Measurements from ENCODE around the gene ATP23.

ATP23 gene

GRCh38 chr12:57998251-57998650 lies 56.9 kb downstream of the ATP23 start:
- no peaks in the 10 kb centered on the region for H3K27me3 ChIP-seq (ENCODE audit: control insufficient read depth, insufficient read depth, low read length)
- no peaks in the 10 kb centered on the region for H3K79me2 ChIP-seq
- TF ChIP-seq CTCF (IDR thresholded peaks at IDR 0.05) = no peak
- no peak overlapping the region for H3K9ac ChIP-seq
- H3K4me3 ChIP-seq (ENCODE audit: low read depth, low read length) = no peak overlapping the region
- no peak overlapping the region for H2AFZ ChIP-seq
- H3K36me3 ChIP-seq (ENCODE audit: control insufficient read depth, insufficient read depth, low read length) = no peaks in the 10 kb centered on the region
- H3K27ac ChIP-seq = no peak overlapping the region
- no peak overlapping the region for H3K4me2 ChIP-seq (ENCODE audit: low read length)
- H3K4me1 ChIP-seq = no peaks in the 10 kb centered on the region
- peaks cover 3% of the 10 kb centered on the region for H3K9me3 ChIP-seq (ENCODE audit: control insufficient read depth, low read length)

- Histone ChIP-seq H2AFZ (no peak overlapping the region), H3K27ac (no peak overlapping the region), H3K9ac (no peak overlapping the region), H3K79me2 (no peaks in the 10 kb centered on the region), H3K9me3 (ENCODE audit: control insufficient read depth, low read length) (peaks cover 3% of the 10 kb centered on the region), H3K4me3 (ENCODE audit: low read depth, low read length) (no peak overlapping the region), H3K27me3 (ENCODE audit: control insufficient read depth, insufficient read depth, low read length) (no peaks in the 10 kb centered on the region), H3K4me2 (ENCODE audit: low read length) (no peak overlapping the region), H3K4me1 (no peaks in the 10 kb centered on the region), H3K36me3 (ENCODE audit: control insufficient read depth, insufficient read depth, low read length) (no peaks in the 10 kb centered on the region)
- TF ChIP-seq CTCF (IDR thresholded peaks at IDR 0.05) = no peak
These were observed 59.1 kb downstream of the ATP23 start for GRCh38 chr12:58000499-58000898.

- no peaks in the 10 kb centered on the region for H3K27me3 ChIP-seq (ENCODE audit: control insufficient read depth, insufficient read depth, low read length)
- no peaks in the 10 kb centered on the region for H3K79me2 ChIP-seq
- H3K27ac ChIP-seq = no peak overlapping the region
- H3K4me2 ChIP-seq (ENCODE audit: low read length) = no peak overlapping the region
- H2AFZ ChIP-seq = no peak overlapping the region
- no peak for TF ChIP-seq CTCF (IDR thresholded peaks at IDR 0.05)
- no peaks in the 10 kb centered on the region for H3K36me3 ChIP-seq (ENCODE audit: control insufficient read depth, insufficient read depth, low read length)
- no peaks in the 10 kb centered on the region for H3K4me1 ChIP-seq
- H3K4me3 ChIP-seq (ENCODE audit: low read depth, low read length) = no peak overlapping the region
- H3K9me3 ChIP-seq (ENCODE audit: control insufficient read depth, low read length) = no peaks in the 10 kb centered on the region
- H3K9ac ChIP-seq = no peak overlapping the region
These were observed 66.5 kb downstream of the ATP23 start for GRCh38 chr12:58007875-58008274.

- Histone ChIP-seq H3K9me3 (ENCODE audit: control insufficient read depth, low read length) (no peaks in the 10 kb centered on the region), H3K27ac (no peak overlapping the region), H3K79me2 (no peaks in the 10 kb centered on the region), H3K4me3 (ENCODE audit: low read depth, low read length) (no peak overlapping the region), H2AFZ (no peak overlapping the region), H3K9ac (no peak overlapping the region), H3K27me3 (ENCODE audit: control insufficient read depth, insufficient read depth, low read length) (no peaks in the 10 kb centered on the region), H3K4me1 (no peaks in the 10 kb centered on the region), H3K4me2 (ENCODE audit: low read length) (no peak overlapping the region), H3K36me3 (ENCODE audit: control insufficient read depth, insufficient read depth, low read length) (no peaks in the 10 kb centered on the region)
- TF ChIP-seq CTCF (IDR thresholded peaks at IDR 0.05) = no peak
These were observed 67.3 kb downstream of the ATP23 start for GRCh38 chr12:58008634-58009033.
